CD8-positive, alpha-beta memory T cell (primary cell): ENCODE measurements around the gene SLC2A1. TPM values are rescaled to one million over a fixed set of nuclear protein-coding genes. Genes with fewer than 3 reads are reported as not detected.

Experiments
- CTCF ChIA-PET: fragments of 350-600 bp; sonication (Branson Sonifier 250); formaldehyde crosslinking; loops from one replicate; lab custom pipeline; 2021; ENCODE audit warnings: antibody characterized with exemption; lab: Charles Lee
- POLR2A ChIA-PET: fragments of 350-600 bp; sonication (Branson Sonifier 250); formaldehyde crosslinking; loops from one replicate; lab custom pipeline; 2021; ENCODE audit warnings: antibody characterized with exemption; lab: Charles Lee
- DNase-seq, 5 donors: peaks; one replicate each; pipeline versions ENCODE4 v3.0.0 to v3.0.0-alpha.2; 2020 to 2022; ENCODE audit warnings: mixed read lengths in 1 of 5
- H3K27ac ChIP-seq: one replicate; pipeline ENCODE4 v1.7.0; 2013; ENCODE audit warnings: low read depth, mild to moderate bottlenecking, low read length, moderate library complexity
- H3K27me3 ChIP-seq: 2 replicates; pipeline ENCODE4 v1.7.0; 2013; ENCODE audit warnings: low read length, mild to moderate bottlenecking; ENCODE audit not compliant: insufficient read depth, poor library complexity, severe bottlenecking
- H3K36me3 ChIP-seq: 2 replicates; pipeline ENCODE4 v1.7.0; 2013; ENCODE audit warnings: mild to moderate bottlenecking, low read length, moderate library complexity; ENCODE audit not compliant: insufficient read depth
- H3K4me1 ChIP-seq: 2 replicates; pipeline ENCODE4 v1.7.0; 2013; ENCODE audit warnings: mild to moderate bottlenecking, low read length, moderate library complexity; ENCODE audit not compliant: insufficient read depth
- H3K4me3 ChIP-seq: 2 replicates; pipeline ENCODE4 v1.7.0; 2013; ENCODE audit warnings: mild to moderate bottlenecking, low read length
- H3K9me3 ChIP-seq: 2 replicates; pipeline ENCODE4 v1.7.0; 2013; ENCODE audit warnings: mild to moderate bottlenecking, low read length
- H3K27ac Mint-ChIP-seq, 8 donors: one replicate each; pipeline ENCODE4 v1.8.0; 2020 to 2021; ENCODE audit warnings: mixed read lengths in 8 of 8, mild to moderate bottlenecking in 6 of 8, inconsistent platforms in 3 of 8, moderate library complexity in 3 of 8
- H3K27me3 Mint-ChIP-seq, 2 donors: one replicate each; pipeline ENCODE4 v1.8.0; 2020 to 2021; ENCODE audit warnings: mixed read lengths in 2 of 2, mild to moderate bottlenecking in 1 of 2, moderate library complexity in 1 of 2
- H3K36me3 Mint-ChIP-seq, 3 donors: one replicate each; pipeline ENCODE4 v1.8.0; 2020 to 2021; ENCODE audit warnings: mixed read lengths in 3 of 3, inconsistent platforms in 1 of 3, mild to moderate bottlenecking in 1 of 3
- H3K4me1 Mint-ChIP-seq, 3 donors: one replicate each; pipeline ENCODE4 v1.8.0; 2020 to 2021; ENCODE audit warnings: mixed read lengths in 3 of 3, inconsistent platforms in 1 of 3, mild to moderate bottlenecking in 1 of 3
- H3K4me3 Mint-ChIP-seq, 7 donors: one replicate each; pipeline ENCODE4 v1.8.0; 2020 to 2021; ENCODE audit warnings: mixed read lengths in 7 of 7, mild to moderate bottlenecking in 6 of 7, moderate library complexity in 4 of 7, inconsistent platforms in 2 of 7
- H3K9me3 Mint-ChIP-seq, 5 donors: one replicate each; pipeline ENCODE4 v1.8.0; 2020 to 2022; ENCODE audit warnings: mixed read lengths in 5 of 5, mild to moderate bottlenecking in 3 of 5, moderate library complexity in 2 of 5, inconsistent platforms in 1 of 5
- polyA plus RNA-seq: library from polyadenylated mRNA; unstranded; fragments of 300-500 nt; fragmentation: Illumina TruSeq; gene quantifications from one replicate; pipeline ENCODE4 v1.2.3, GENCODE V29; 2021
- total RNA-seq, 2 experiments: library from RNA; stranded (reverse); gene quantifications; one replicate each; pipeline ENCODE4 v1.2.3, GENCODE V29; 2021

Gene SLC2A1
- total and polyA plus RNA-seq, 3 experiments from 2014 or later, result 42.6 to 108 (median 103) TPM

DNA sequence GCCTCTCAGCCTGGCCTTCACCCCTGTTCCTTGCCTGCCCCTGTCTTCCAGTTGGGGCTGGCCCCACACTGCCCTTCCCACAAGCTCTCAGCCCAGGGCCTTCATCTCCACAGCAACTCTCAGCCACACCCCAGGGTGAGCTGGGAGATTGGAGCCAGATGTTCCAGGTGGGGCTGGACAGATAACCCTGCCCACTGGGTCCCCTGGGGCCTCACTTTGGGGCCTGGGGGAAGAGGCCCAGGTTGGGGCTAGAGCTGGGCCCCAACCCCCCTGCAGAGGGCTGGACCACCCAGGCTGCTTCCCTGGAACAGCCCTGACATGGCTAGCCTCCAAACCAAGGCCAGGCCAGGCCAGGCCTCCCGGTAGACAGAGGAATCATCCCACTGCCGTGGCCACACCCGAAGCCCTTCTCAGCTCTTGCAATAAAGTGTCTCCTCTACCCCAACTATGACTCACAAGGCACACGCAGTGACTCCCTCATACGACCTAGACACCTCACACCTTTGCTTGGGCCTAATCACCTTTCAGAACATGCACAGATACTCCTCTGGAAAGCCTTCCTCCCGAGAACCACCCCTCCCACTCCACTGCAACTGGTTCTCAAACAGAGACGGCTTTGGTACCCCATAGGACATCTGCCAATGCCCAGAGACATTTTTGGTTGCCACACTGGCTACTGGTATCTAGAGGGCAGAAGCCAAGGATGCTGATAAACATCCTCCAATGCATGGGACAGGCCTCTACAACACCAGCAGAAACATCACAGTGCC, 22.2 kb downstream of the SLC2A1 start:
- peaks cover 19% of the 10 kb centered on the region for H3K36me3 ChIP-seq
- peak in 4 of 5 donors; percentile 38 to 73 (median 48) for DNase-seq
- no peaks in the 10 kb centered on the region for H3K27me3 ChIP-seq
- ChIA-PET CTCF (interaction anchor here (0.8 to 4.9 kb wide), 9 partner anchors 11 to 137 kb away, joined by 3 to 26 read pairs (median 7); no protein-coding TSS in a partner anchor), POLR2A (interaction anchor here (0.9 to 1.9 kb wide), 5 partner anchors 13 to 23 kb away, joined by 3 to 9 read pairs (median 7); no protein-coding TSS in a partner anchor)
- Mint-ChIP-seq H3K36me3 (peaks cover 7 to 62% (median 15%) of the 10 kb centered on the region in 3 donors), H3K27ac (peak overlapping the region; percentile 81 to 96 (median 92)), H3K9me3 (no peaks in the 10 kb centered on the region), H3K4me3 (peak overlapping the region; percentile 34 to 65 (median 52)), H3K27me3 (peaks cover 0 to 3% of the 10 kb centered on the region in 2 donors), H3K4me1 (peaks cover 94 to 99% (median 99%) of the 10 kb centered on the region in 3 donors)
- no peaks in the 10 kb centered on the region for H3K9me3 ChIP-seq
- no peak overlapping the region for H3K4me3 ChIP-seq
- peaks cover 96% of the 10 kb centered on the region for H3K4me1 ChIP-seq
- H3K27ac ChIP-seq, result peak overlapping the region; percentile 62

- H3K27me3 Mint-ChIP-seq, result peaks cover 0 to 3% of the 10 kb centered on the region in 2 donors
- Histone ChIP-seq H3K27ac (peak overlapping the region; percentile 62), H3K4me1 (peaks cover 96% of the 10 kb centered on the region), H3K27me3 (no peaks in the 10 kb centered on the region), H3K9me3 (no peaks in the 10 kb centered on the region), H3K4me3 (no peak overlapping the region), H3K36me3 (peaks cover 13% of the 10 kb centered on the region)
- peaks cover 6 to 61% (median 12%) of the 10 kb centered on the region in 3 donors for H3K36me3 Mint-ChIP-seq
- H3K4me3 Mint-ChIP-seq, result peak overlapping the region in 3 of 7 donors; percentile 8 to 63 (median 52)
- H3K4me1 Mint-ChIP-seq, result peaks cover 94 to 99% (median 99%) of the 10 kb centered on the region in 3 donors
- peak overlapping the region; percentile 81 to 96 (median 92) for H3K27ac Mint-ChIP-seq
- ChIA-PET POLR2A (interaction anchor here (0.9 to 1.9 kb wide), 5 partner anchors 12 to 24 kb away, joined by 3 to 9 read pairs (median 7); no protein-coding TSS in a partner anchor), CTCF (interaction anchor here (0.7 to 4.9 kb wide), 6 partner anchors 12 to 137 kb away, joined by 3 to 26 read pairs (median 6); no protein-coding TSS in a partner anchor)
- H3K9me3 Mint-ChIP-seq, result no peaks in the 10 kb centered on the region
- no peak for DNase-seq
Observed at GRCh38 chr1:42935971-42936308, 22.7 kb downstream of the SLC2A1 start.

- peaks cover 3 to 61% (median 9%) of the 10 kb centered on the region in 3 donors for H3K36me3 Mint-ChIP-seq
- no peak overlapping the region for H3K4me3 ChIP-seq
Observed at GRCh38 chr1:42935313-42935895, 23.3 kb downstream of the SLC2A1 start.

DNA sequence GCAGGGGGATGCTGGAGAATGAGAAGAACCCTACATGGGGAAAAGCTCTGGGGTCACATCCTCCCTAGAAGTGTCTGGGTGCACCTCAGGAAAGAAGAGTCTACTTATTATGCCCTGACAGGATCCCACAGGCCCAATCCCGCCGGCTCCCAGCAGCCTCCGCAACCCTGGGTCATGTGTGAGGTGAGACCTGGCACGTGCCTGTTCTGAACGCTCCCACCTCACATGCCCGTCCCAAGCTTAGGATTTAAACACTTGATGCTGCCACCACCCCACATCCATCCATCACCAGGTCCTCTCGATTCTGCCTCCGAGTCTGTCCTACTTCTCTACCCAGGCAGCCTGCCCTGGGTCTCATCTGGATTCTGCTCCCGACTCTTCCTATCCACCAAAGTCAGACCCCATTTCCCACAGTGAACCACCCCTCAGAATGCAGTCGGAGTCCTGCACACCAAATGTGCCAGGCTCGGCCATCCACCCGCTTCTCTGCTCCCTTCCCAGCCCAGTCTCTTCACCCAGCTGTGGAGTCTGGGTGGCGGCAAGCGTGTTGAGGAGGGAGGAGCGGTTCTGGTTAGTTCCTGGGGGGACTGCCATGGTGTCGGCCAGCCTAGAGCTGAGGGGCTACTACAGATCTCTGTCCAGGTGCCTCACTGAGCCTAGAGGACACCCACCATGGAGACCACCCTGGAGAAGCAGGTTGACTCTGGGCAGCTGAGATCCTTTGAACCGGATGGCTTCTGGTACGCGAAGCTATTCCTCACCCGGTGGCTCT, 23.9 kb downstream of the SLC2A1 start:
- Mint-ChIP-seq H3K27ac (peak overlapping the region; percentile 89 to 99 (median 96)), H3K4me3 (peak overlapping the region; percentile 34 to 66 (median 49)), H3K27me3 (peaks cover 0 to 3% of the 10 kb centered on the region in 2 donors), H3K4me1 (peaks cover 94 to 98% (median 97%) of the 10 kb centered on the region in 3 donors), H3K36me3 (peaks cover 0 to 62% (median 6%) of the 10 kb centered on the region in 3 donors), H3K9me3 (no peaks in the 10 kb centered on the region)
- Histone ChIP-seq H3K36me3 (peaks cover 21% of the 10 kb centered on the region), H3K27me3 (no peaks in the 10 kb centered on the region), H3K4me3 (no peak overlapping the region), H3K4me1 (peaks cover 99% of the 10 kb centered on the region), H3K27ac (peak overlapping the region; percentile 62), H3K9me3 (no peaks in the 10 kb centered on the region)
- POLR2A ChIA-PET, result interaction anchor here (1.0 to 1.9 kb wide), 5 partner anchors 18 to 27 kb away, joined by 3 to 9 read pairs (median 4); no protein-coding TSS in a partner anchor
- CTCF ChIA-PET, result interaction anchor here (1.0 to 4.9 kb wide), 7 partner anchors 11 to 139 kb away, joined by 3 to 26 read pairs (median 4); no protein-coding TSS in a partner anchor
- DNase-seq, result peak in 1 of 5 donors; percentile 43

More at GRCh38 chr1:42935313-42935895, 23.3 kb downstream of the SLC2A1 start:
- CTCF ChIA-PET, result interaction anchor here (0.7 to 4.9 kb wide), 6 partner anchors 11 to 138 kb away, joined by 3 to 26 read pairs (median 6); no protein-coding TSS in a partner anchor
- peak overlapping the region; percentile 62 for H3K27ac ChIP-seq
- POLR2A ChIA-PET, result interaction anchor here (1.0 to 1.9 kb wide), 4 partner anchors 17 to 26 kb away, joined by 4 to 9 read pairs (median 6); no protein-coding TSS in a partner anchor
- H3K4me1 Mint-ChIP-seq, result peaks cover 95 to 99% (median 99%) of the 10 kb centered on the region in 3 donors
- H3K27ac Mint-ChIP-seq, result peak overlapping the region; percentile 81 to 96 (median 92)
- H3K27me3 ChIP-seq, result no peaks in the 10 kb centered on the region
- peaks cover 0 to 3% of the 10 kb centered on the region in 2 donors for H3K27me3 Mint-ChIP-seq
- H3K36me3 ChIP-seq, result peaks cover 14% of the 10 kb centered on the region
- H3K9me3 ChIP-seq, result no peaks in the 10 kb centered on the region
- H3K4me1 ChIP-seq, result peaks cover 98% of the 10 kb centered on the region
- peak overlapping the region; percentile 40 to 81 (median 52) for H3K4me3 Mint-ChIP-seq
- DNase-seq, result peak in 2 of 5 donors; percentile 8 to 49
- H3K9me3 Mint-ChIP-seq, result no peaks in the 10 kb centered on the region

DNA sequence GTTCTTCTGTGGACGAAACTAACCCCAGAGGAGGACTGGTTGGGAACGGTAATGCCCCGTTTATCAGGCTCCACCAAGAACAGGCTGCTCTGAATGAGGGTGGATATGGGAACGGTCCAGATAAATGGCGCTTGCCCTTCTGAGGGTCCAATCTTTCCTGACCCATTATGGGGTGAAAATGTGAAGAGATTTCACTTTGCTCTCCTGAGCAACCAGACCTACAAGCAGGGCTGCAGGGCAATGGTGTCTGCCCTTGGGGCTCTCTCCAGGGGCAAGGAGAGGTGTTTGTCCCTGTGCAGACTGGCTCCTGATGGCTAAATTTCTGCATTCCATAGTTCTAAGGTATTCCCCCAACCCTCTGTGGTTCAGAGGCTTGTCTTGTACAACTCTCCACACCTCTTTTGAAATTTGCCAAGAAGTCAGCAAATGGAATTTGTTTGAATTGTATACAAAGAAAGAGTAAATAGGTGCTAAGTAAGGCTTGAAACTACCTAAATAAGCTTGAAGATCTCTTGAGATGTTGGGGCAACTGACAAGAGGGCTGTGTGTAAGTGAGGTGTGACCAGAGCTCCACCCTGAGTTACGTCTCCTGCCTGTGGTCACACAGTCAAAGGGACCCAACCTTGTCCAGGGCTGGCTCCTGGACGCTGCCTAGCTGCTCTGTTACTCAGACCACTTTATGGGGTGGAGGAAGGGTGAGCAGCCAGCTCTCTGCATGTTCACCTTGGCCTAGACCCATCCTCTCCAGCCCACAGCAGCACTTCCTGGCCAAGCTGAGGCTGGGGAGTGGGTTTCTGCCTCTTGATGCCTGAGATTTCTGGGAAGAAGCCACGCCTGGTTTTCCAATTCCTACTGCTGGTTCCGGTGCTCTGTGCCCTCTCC, 24.8 kb downstream of the SLC2A1 start:
- peaks cover 6 to 66% (median 8%) of the 10 kb centered on the region in 3 donors for H3K36me3 Mint-ChIP-seq
- peak overlapping the region; percentile 77 for H3K27ac ChIP-seq
- H3K4me3 ChIP-seq, result peak overlapping the region; percentile 46
- POLR2A ChIA-PET, result interaction anchor here (1.1 to 1.5 kb wide), 2 partner anchors 23 to 28 kb away, joined by 3 to 4 read pairs; no protein-coding TSS in a partner anchor
- peaks cover 0 to 3% of the 10 kb centered on the region in 2 donors for H3K27me3 Mint-ChIP-seq
- no peaks in the 10 kb centered on the region for H3K27me3 ChIP-seq
- peaks cover 94 to 97% (median 95%) of the 10 kb centered on the region in 3 donors for H3K4me1 Mint-ChIP-seq
- no peaks in the 10 kb centered on the region for H3K9me3 Mint-ChIP-seq
- H3K4me3 Mint-ChIP-seq, result peak overlapping the region; percentile 55 to 84 (median 81)
- DNase-seq, result peak in 1 of 5 donors; percentile 27
- no peaks in the 10 kb centered on the region for H3K9me3 ChIP-seq
- H3K36me3 ChIP-seq, result peaks cover 25% of the 10 kb centered on the region
- peaks cover 93% of the 10 kb centered on the region for H3K4me1 ChIP-seq
- peak overlapping the region; percentile 89 to 99 (median 96) for H3K27ac Mint-ChIP-seq
- CTCF ChIA-PET, result interaction anchor here (1.0 to 4.9 kb wide), 4 partner anchors 10 to 139 kb away, joined by 3 to 26 read pairs (median 4); no protein-coding TSS in a partner anchor

DNA sequence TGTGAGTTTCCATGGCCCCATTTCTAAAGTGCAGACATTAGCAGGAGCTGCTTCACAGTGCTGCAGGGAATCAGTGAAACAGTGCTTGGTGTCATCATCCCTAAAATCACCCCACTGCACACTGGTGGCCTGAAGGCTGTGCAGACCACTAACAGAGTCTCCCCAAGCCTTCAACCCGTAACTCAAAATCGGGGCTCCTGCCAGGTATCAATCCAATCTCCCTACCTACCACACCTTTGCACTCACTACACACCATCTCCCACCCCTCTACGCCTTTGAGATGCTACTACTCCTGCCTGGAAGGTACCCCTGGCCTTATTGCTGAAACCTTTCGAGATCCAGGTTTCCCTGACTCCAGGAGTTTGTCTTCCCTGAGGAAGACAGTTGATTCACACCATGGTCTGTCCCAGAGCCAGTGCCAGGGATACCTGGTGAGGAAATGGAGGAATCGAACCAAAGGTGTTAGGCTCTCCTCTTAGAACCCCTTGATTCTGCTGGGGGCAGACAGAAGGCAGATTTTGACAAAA, 25.5 kb downstream of the SLC2A1 start:
- DNase-seq, result no peak
- H3K9me3 Mint-ChIP-seq, result no peaks in the 10 kb centered on the region
- CTCF ChIA-PET, result interaction anchor here (0.6 to 2.1 kb wide), 6 partner anchors 10 to 142 kb away, joined by 3 to 19 read pairs (median 9); no protein-coding TSS in a partner anchor
- peak overlapping the region; percentile 55 to 88 (median 81) for H3K4me3 Mint-ChIP-seq
- H3K4me1 ChIP-seq, result peaks cover 86% of the 10 kb centered on the region
- H3K9me3 ChIP-seq, result no peaks in the 10 kb centered on the region
- no peaks in the 10 kb centered on the region for H3K27me3 ChIP-seq
- H3K36me3 Mint-ChIP-seq, result peaks cover 10 to 66% (median 13%) of the 10 kb centered on the region in 3 donors
- peaks cover 33% of the 10 kb centered on the region for H3K36me3 ChIP-seq
- H3K4me3 ChIP-seq, result peak overlapping the region; percentile 46
- peaks cover 0 to 3% of the 10 kb centered on the region in 2 donors for H3K27me3 Mint-ChIP-seq
- peak overlapping the region; percentile 89 to 99 (median 96) for H3K27ac Mint-ChIP-seq
- H3K4me1 Mint-ChIP-seq, result peaks cover 87 to 94% (median 91%) of the 10 kb centered on the region in 3 donors
- POLR2A ChIA-PET, result interaction anchor here (1.5 to 2.3 kb wide), 3 partner anchors 16 to 26 kb away, joined by 7 to 28 read pairs (median 11); partner anchors contain the start of gene SLC2A1
- peak overlapping the region; percentile 77 for H3K27ac ChIP-seq
